H1 (cell line): ENCODE measurements around the gene GADD45A. TPM values are rescaled to one million over a fixed set of nuclear protein-coding genes. Genes with fewer than 3 reads are reported as not detected.

Experiments used
- CBX5 ChIP-seq: fragments of 300-800, 300-1000 bp; sonication (generic); IDR thresholded peaks from 2 replicates; pipeline ENCODE4 v1.7.1; 2016; ENCODE audit warnings: antibody characterized with exemption, low read length, low read depth
- CEBPB ChIP-seq: IDR thresholded peaks from 2 replicates; pipeline ENCODE4 v1.6.1; 2012; ENCODE audit warnings: low read depth, low read length
- CHD7 ChIP-seq: fragments of 300-600 bp; sonication (generic); IDR thresholded peaks from 2 replicates; pipeline ENCODE4 v1.7.1; 2012; ENCODE audit warnings: low read length, moderate library complexity, mild to moderate bottlenecking, inconsistent platforms; ENCODE audit not compliant: insufficient replicate concordance
- CTBP2 ChIP-seq: IDR thresholded peaks from 2 replicates; pipeline ENCODE4 v1.7.0; 2011; ENCODE audit warnings: borderline replicate concordance, mild to moderate bottlenecking, moderate library complexity, mixed read lengths, low read length; ENCODE audit not compliant: insufficient read depth, insufficient read length
- JUND ChIP-seq: IDR thresholded peaks from 2 replicates; pipeline ENCODE4 v1.6.1; 2011; ENCODE audit warnings: mild to moderate bottlenecking, improper control_type of control experiment, low read length
- MAX ChIP-seq: IDR thresholded peaks from 2 replicates; pipeline ENCODE4 v1.6.1; 2012; ENCODE audit warnings: inconsistent platforms
- POLR2A ChIP-seq, 2 experiments: IDR thresholded peaks; 1 replicate in 1 of 2; 2 replicates in 1 of 2; pipeline ENCODE4 v1.6.1; 2011; ENCODE audit warnings: low read depth in 2 of 2, low read length in 2 of 2, mild to moderate bottlenecking in 2 of 2; ENCODE audit errors: control extremely low read depth in 1 of 2
- RXRA ChIP-seq: IDR thresholded peaks from 2 replicates; pipeline ENCODE4 v1.6.1; 2011; ENCODE audit warnings: low read depth, mild to moderate bottlenecking, low read length, moderate library complexity; ENCODE audit not compliant: insufficient read depth
- SIX5 ChIP-seq: IDR thresholded peaks from 2 replicates; pipeline ENCODE4 v1.6.1; 2011; ENCODE audit warnings: mild to moderate bottlenecking, low read depth, low read length
- TBP ChIP-seq: IDR thresholded peaks from 2 replicates; pipeline ENCODE4 v1.6.1; 2011; ENCODE audit warnings: low read depth, low read length, improper control_type of control experiment
- TEAD4 ChIP-seq: IDR thresholded peaks from 2 replicates; pipeline ENCODE4 v1.6.1; 2012; ENCODE audit warnings: low read depth, low read length, inconsistent platforms, mixed read lengths
- polyA plus RNA-seq, 7 experiments: library from polyadenylated mRNA; depleted of rRNA in 3 of 7; stranded (reverse) in 5 of 7; unstranded in 2 of 7; fragments of >200 nt in 5 of 7; fragments of 200-250 nt in 2 of 7; gene quantifications; 1 replicate in 5 of 7; 2 replicates in 1 of 7; 4 replicates in 1 of 7; pipeline versions ENCODE4 v1.2.1 to v1.2.3, GENCODE V29; 2011 to 2013; ENCODE audit warnings: missing spikeins in 2 of 7, mixed read lengths in 2 of 7
- total RNA-seq: library from RNA; stranded (reverse); fragmentation: NEBNext Ultra II Directional; extraction: Animal tissue kit (Norgen Biotek cat#: 25700); gene quantifications from 2 replicates; pipeline ENCODE4 v1.2.1, GENCODE V29; 2021

Gene GADD45A
- total and polyA plus RNA-seq, 2 of the 8 experiments (the other 6 are each of a cell fraction or from before 2014, with no cell fraction given): 7.6 to 15.6 TPM

- no peak for TF ChIP-seq CHD7
- TF ChIP-seq RXRA: no peak
- no peak for TF ChIP-seq TBP
- no peak for TF ChIP-seq POLR2A (IDR thresholded peaks at IDR 0.05; ENCODE audit: control extremely low read depth in 1 of 2, low read depth in 2 of 2, low read length in 2 of 2)
- no peak for TF ChIP-seq MAX
- TF ChIP-seq JUND: no peak
- TF ChIP-seq CEBPB: no peak
- TF ChIP-seq SIX5: no peak
- no peak for TF ChIP-seq TEAD4
- no peak for TF ChIP-seq CBX5
- no peak for TF ChIP-seq CTBP2
These were observed 41.2 kb downstream of the GADD45A start (continued) for GRCh38 chr1:67726224-67726623.
